Measurements from ENCODE around the gene PTPRU. TPM values are rescaled to one million over a fixed set of nuclear protein-coding genes. Genes with fewer than 3 reads are reported as not detected.

The PTPRU gene
- total and polyA plus RNA-seq, 2 of the 8 experiments (the other 6 are each of a cell fraction or from before 2014, with no cell fraction given), result 33.8 to 41.8 TPM

DNA sequence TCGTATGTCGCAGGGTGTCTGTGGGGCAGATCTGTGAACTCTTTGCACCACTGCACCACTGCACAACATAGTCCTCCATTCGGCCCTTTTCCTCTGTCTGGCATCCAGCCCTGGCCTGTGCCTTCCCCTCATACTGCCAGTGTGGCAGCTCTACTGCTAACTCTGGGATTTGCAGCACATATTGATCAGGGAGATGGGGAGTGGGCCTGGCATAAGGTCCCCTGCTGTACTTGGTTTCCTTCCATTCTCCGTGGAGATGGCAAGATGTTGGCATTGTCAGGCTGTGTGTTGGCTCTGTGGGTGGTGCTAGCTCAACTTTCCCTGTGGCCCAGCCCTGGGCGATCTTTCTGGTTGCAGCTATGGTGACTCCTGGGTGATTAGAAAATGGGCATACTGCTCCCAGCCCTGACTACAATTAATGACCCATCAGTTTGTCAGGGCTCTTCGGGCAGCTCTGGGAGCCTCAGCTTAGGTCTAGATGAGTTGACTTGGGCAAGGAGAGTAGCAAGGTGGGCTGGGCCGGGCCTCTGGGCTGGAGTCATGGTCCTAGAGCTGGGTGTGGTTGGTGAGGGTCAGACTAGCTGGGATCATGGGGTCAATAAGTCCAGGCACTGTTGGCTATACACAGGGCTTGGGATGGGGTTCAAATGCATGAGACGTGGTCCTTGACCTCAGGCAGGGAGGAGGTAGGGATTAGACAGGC is 11.4 kb downstream of the PTPRU start (continued):
- TF ChIP-seq, protein P1, sequence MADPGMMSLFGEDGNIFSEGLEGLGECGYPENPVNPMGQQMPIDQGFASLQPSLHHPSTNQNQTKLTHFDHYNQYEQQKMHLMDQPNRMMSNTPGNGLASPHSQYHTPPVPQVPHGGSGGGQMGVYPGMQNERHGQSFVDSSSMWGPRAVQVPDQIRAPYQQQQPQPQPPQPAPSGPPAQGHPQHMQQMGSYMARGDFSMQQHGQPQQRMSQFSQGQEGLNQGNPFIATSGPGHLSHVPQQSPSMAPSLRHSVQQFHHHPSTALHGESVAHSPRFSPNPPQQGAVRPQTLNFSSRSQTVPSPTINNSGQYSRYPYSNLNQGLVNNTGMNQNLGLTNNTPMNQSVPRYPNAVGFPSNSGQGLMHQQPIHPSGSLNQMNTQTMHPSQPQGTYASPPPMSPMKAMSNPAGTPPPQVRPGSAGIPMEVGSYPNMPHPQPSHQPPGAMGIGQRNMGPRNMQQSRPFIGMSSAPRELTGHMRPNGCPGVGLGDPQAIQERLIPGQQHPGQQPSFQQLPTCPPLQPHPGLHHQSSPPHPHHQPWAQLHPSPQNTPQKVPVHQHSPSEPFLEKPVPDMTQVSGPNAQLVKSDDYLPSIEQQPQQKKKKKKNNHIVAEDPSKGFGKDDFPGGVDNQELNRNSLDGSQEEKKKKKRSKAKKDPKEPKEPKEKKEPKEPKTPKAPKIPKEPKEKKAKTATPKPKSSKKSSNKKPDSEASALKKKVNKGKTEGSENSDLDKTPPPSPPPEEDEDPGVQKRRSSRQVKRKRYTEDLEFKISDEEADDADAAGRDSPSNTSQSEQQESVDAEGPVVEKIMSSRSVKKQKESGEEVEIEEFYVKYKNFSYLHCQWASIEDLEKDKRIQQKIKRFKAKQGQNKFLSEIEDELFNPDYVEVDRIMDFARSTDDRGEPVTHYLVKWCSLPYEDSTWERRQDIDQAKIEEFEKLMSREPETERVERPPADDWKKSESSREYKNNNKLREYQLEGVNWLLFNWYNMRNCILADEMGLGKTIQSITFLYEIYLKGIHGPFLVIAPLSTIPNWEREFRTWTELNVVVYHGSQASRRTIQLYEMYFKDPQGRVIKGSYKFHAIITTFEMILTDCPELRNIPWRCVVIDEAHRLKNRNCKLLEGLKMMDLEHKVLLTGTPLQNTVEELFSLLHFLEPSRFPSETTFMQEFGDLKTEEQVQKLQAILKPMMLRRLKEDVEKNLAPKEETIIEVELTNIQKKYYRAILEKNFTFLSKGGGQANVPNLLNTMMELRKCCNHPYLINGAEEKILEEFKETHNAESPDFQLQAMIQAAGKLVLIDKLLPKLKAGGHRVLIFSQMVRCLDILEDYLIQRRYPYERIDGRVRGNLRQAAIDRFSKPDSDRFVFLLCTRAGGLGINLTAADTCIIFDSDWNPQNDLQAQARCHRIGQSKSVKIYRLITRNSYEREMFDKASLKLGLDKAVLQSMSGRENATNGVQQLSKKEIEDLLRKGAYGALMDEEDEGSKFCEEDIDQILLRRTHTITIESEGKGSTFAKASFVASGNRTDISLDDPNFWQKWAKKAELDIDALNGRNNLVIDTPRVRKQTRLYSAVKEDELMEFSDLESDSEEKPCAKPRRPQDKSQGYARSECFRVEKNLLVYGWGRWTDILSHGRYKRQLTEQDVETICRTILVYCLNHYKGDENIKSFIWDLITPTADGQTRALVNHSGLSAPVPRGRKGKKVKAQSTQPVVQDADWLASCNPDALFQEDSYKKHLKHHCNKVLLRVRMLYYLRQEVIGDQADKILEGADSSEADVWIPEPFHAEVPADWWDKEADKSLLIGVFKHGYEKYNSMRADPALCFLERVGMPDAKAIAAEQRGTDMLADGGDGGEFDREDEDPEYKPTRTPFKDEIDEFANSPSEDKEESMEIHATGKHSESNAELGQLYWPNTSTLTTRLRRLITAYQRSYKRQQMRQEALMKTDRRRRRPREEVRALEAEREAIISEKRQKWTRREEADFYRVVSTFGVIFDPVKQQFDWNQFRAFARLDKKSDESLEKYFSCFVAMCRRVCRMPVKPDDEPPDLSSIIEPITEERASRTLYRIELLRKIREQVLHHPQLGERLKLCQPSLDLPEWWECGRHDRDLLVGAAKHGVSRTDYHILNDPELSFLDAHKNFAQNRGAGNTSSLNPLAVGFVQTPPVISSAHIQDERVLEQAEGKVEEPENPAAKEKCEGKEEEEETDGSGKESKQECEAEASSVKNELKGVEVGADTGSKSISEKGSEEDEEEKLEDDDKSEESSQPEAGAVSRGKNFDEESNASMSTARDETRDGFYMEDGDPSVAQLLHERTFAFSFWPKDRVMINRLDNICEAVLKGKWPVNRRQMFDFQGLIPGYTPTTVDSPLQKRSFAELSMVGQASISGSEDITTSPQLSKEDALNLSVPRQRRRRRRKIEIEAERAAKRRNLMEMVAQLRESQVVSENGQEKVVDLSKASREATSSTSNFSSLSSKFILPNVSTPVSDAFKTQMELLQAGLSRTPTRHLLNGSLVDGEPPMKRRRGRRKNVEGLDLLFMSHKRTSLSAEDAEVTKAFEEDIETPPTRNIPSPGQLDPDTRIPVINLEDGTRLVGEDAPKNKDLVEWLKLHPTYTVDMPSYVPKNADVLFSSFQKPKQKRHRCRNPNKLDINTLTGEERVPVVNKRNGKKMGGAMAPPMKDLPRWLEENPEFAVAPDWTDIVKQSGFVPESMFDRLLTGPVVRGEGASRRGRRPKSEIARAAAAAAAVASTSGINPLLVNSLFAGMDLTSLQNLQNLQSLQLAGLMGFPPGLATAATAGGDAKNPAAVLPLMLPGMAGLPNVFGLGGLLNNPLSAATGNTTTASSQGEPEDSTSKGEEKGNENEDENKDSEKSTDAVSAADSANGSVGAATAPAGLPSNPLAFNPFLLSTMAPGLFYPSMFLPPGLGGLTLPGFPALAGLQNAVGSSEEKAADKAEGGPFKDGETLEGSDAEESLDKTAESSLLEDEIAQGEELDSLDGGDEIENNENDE (IDR thresholded peaks at IDR 0.05; ENCODE audit: insufficient replicate concordance, low read length), result no peak
- TF ChIP-seq POU5F1 (IDR thresholded peaks at IDR 0.05; ENCODE audit: low read depth, low read length) (no peak), SP4 (IDR thresholded peaks at IDR 0.05; ENCODE audit: low read length) (no peak), SP1 (IDR thresholded peaks at IDR 0.05; ENCODE audit: low read depth, low read length) (no peak), NRF1 (IDR thresholded peaks at IDR 0.05; ENCODE audit: low read depth, low read length) (no peak)
- TF ChIP-seq, protein P2, sequence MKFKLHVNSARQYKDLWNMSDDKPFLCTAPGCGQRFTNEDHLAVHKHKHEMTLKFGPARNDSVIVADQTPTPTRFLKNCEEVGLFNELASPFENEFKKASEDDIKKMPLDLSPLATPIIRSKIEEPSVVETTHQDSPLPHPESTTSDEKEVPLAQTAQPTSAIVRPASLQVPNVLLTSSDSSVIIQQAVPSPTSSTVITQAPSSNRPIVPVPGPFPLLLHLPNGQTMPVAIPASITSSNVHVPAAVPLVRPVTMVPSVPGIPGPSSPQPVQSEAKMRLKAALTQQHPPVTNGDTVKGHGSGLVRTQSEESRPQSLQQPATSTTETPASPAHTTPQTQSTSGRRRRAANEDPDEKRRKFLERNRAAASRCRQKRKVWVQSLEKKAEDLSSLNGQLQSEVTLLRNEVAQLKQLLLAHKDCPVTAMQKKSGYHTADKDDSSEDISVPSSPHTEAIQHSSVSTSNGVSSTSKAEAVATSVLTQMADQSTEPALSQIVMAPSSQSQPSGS (IDR thresholded peaks at IDR 0.05; ENCODE audit: low read length), result no peak

All from H1 (cell line).